Measurements from ENCODE around the gene AGAP1.

AGAP1 gene

DNA sequence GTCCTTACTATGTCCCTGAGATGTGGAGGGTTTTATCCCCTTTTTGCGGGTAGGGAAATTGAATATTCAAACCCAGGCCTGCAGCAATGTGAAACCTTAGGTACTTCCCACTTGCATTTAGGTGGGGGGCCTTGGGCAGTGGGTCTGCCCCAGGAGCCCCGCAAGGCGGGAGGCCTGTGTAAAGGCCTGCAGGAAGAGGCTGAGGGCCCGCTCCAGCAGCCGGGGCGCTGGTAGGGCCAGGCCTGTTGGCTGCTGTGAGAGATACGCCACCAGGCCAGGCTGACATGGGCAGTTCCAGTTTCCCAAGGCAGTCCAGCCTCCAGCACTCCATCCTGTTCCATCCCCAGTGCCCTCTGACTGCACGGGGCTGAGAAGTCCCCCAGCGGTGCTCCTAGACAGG is 610.1 kb downstream of the AGAP1 start:
- Histone ChIP-seq H3K4me1 (ENCODE audit: control insufficient read depth, insufficient read depth, low read length) (peaks cover 21% of the 10 kb centered on the region), H3K9me3 (ENCODE audit: control insufficient read depth, low read length) (no peaks in the 10 kb centered on the region), H3K27ac (ENCODE audit: insufficient read depth, low read depth, low read length, poor library complexity, severe bottlenecking) (no peak overlapping the region), H3K27me3 (ENCODE audit: control insufficient read depth, insufficient read depth, low read length, poor library complexity, severe bottlenecking) (no peaks in the 10 kb centered on the region), H3K36me3 (ENCODE audit: control insufficient read depth, insufficient read depth, low read length) (no peaks in the 10 kb centered on the region), H3K4me3 (ENCODE audit: insufficient read depth, low read depth, low read length) (no peak overlapping the region)
- 92 to 93% methylated on average over 9 of the region's 9 CpGs for WGBS, 2 experiments

DNA sequence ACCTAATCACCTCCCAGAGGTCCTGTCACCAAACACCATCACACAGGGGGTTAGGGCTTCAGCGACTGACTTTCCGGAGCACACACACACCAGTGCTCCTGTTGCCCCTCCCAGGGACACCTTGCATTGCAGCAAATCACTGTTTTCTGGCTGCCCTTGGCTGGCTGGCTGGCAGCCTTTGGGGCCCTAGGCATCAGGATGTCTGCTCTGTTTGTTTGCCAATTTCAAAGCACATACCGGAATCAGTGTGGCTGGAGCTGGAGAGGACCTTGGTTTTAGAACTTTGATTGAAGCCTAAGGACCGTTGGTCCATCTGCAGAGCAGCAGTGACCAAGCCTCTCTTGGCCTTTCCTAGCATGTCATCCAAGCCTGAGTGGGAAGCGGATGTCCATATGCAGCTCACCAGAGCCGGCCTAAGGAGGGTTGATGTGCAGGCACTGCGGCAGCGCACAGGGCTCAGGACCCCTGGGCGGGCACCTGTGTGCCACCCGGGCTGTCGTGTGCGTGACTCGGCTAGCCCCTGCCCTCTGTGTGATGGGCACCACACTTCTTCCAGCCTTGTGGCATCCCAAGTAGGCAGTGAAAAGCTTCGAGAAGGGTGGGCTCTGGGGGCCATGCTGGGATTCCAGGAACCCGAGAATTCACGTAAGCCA is 612.2 kb downstream of the AGAP1 start:
- Histone ChIP-seq H3K27me3 (ENCODE audit: control insufficient read depth, insufficient read depth, low read length, poor library complexity, severe bottlenecking) (no peaks in the 10 kb centered on the region), H3K4me1 (ENCODE audit: control insufficient read depth, insufficient read depth, low read length) (peaks cover 22% of the 10 kb centered on the region), H3K36me3 (ENCODE audit: control insufficient read depth, insufficient read depth, low read length) (no peaks in the 10 kb centered on the region), H3K27ac (ENCODE audit: insufficient read depth, low read depth, low read length, poor library complexity, severe bottlenecking) (no peak overlapping the region), H3K4me3 (ENCODE audit: insufficient read depth, low read depth, low read length) (no peak overlapping the region), H3K9me3 (ENCODE audit: control insufficient read depth, low read length) (no peaks in the 10 kb centered on the region)
- 93 to 95% methylated on average over 16 of the region's 16 CpGs for WGBS, 2 experiments

DNA sequence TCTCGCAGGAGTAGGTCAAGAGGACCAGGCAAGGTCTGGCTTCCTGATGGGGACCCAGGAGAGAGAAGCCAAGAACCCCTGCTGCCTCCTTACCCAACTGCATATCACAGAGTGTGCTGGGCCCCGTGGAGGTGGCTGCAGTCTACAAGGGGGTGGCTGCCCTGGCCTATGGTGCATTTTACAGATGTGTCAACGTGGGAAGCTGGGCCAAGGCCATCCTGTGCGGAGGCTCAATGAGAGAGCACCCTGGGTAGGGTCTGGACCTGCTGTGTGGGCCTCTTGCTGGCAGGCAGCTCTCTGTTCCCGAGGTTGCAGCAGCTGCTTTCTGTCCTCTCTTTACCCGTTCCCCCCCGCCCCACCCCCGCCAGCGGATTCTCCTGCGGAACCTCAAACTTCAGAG is 612.9 kb downstream of the AGAP1 start:
- H3K36me3 ChIP-seq (ENCODE audit: control insufficient read depth, insufficient read depth, low read length): no peaks in the 10 kb centered on the region
- WGBS, 2 experiments: 78 to 79% methylated on average over 10 of the region's 10 CpGs
- H3K4me1 ChIP-seq (ENCODE audit: control insufficient read depth, insufficient read depth, low read length): peaks cover 22% of the 10 kb centered on the region
- H3K27ac ChIP-seq (ENCODE audit: insufficient read depth, low read depth, low read length, poor library complexity, severe bottlenecking): no peak overlapping the region
- H3K4me3 ChIP-seq (ENCODE audit: insufficient read depth, low read depth, low read length): no peak overlapping the region
- H3K27me3 ChIP-seq (ENCODE audit: control insufficient read depth, insufficient read depth, low read length, poor library complexity, severe bottlenecking): no peaks in the 10 kb centered on the region
- no peaks in the 10 kb centered on the region for H3K9me3 ChIP-seq (ENCODE audit: control insufficient read depth, low read length)

GRCh38 chr2:236107536-236107935 is 613.7 kb downstream of the AGAP1 start:
- 90 to 91% methylated on average over 11 of the region's 11 CpGs for whole genome bisulfite sequencing, 2 experiments
- Histone ChIP-seq H3K27ac (ENCODE audit: insufficient read depth, low read depth, low read length, poor library complexity, severe bottlenecking) (no peak overlapping the region), H3K4me1 (ENCODE audit: control insufficient read depth, insufficient read depth, low read length) (peaks cover 22% of the 10 kb centered on the region), H3K36me3 (ENCODE audit: control insufficient read depth, insufficient read depth, low read length) (no peaks in the 10 kb centered on the region), H3K9me3 (ENCODE audit: control insufficient read depth, low read length) (no peaks in the 10 kb centered on the region), H3K4me3 (ENCODE audit: insufficient read depth, low read depth, low read length) (no peak overlapping the region), H3K27me3 (ENCODE audit: control insufficient read depth, insufficient read depth, low read length, poor library complexity, severe bottlenecking) (no peaks in the 10 kb centered on the region)

DNA sequence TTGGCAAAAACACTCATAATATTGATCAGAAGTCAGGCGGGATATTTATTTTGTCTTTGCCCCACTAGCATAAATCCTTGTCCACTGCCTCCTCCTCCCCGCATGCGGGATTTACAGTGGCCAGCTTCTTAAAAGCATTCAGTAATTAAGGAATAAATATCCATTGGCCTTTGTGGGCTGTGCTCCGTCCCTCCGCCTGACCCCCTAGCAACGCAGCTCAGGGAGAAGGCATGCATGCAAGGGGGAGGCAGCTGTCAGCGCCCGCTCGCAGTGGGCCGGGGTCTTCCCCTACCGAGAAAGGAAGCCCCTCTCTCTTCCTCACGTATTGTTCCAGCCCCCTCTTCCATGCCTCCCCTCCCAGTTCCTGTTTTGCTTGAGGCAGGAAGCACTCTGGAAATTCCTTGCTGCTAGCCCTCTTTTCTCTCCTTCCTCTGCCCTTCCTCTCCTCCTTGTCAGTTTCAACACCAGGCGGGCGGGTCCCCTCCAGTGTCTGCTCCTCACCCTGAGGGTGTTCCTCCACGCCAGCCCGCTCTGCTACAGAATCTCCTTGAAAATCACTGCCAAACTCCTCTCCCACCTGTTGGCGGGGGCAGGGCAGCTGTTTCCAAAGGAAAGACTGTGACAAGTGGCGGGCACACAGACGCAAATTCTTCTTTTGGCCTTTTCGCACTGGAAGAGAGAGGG is 614.2 kb downstream of the AGAP1 start:
- no peaks in the 10 kb centered on the region for H3K9me3 ChIP-seq (ENCODE audit: control insufficient read depth, low read length)
- no peaks in the 10 kb centered on the region for H3K36me3 ChIP-seq (ENCODE audit: control insufficient read depth, insufficient read depth, low read length)
- no peaks in the 10 kb centered on the region for H3K27me3 ChIP-seq (ENCODE audit: control insufficient read depth, insufficient read depth, low read length, poor library complexity, severe bottlenecking)
- 38 to 51% methylated on average over 20 of the region's 20 CpGs for WGBS, 2 experiments
- peaks cover 22% of the 10 kb centered on the region for H3K4me1 ChIP-seq (ENCODE audit: control insufficient read depth, insufficient read depth, low read length)
- H3K4me3 ChIP-seq (ENCODE audit: insufficient read depth, low read depth, low read length): no peak overlapping the region
- H3K27ac ChIP-seq (ENCODE audit: insufficient read depth, low read depth, low read length, poor library complexity, severe bottlenecking): peak overlapping the region; percentile 38

GRCh38 chr2:236109061-236109460 is 615.2 kb downstream of the AGAP1 start:
- Histone ChIP-seq H3K36me3 (ENCODE audit: control insufficient read depth, insufficient read depth, low read length) (no peaks in the 10 kb centered on the region), H3K27me3 (ENCODE audit: control insufficient read depth, insufficient read depth, low read length, poor library complexity, severe bottlenecking) (peaks cover 8% of the 10 kb centered on the region), H3K4me1 (ENCODE audit: control insufficient read depth, insufficient read depth, low read length) (peaks cover 22% of the 10 kb centered on the region), H3K4me3 (ENCODE audit: insufficient read depth, low read depth, low read length) (no peak overlapping the region), H3K27ac (ENCODE audit: insufficient read depth, low read depth, low read length, poor library complexity, severe bottlenecking) (no peak overlapping the region), H3K9me3 (ENCODE audit: control insufficient read depth, low read length) (no peaks in the 10 kb centered on the region)
- WGBS, 2 experiments: 90 to 91% methylated on average over 5 of the region's 5 CpGs

GRCh38 chr2:236109473-236109872 is 615.6 kb downstream of the AGAP1 start:
- H3K4me1 ChIP-seq (ENCODE audit: control insufficient read depth, insufficient read depth, low read length): peaks cover 22% of the 10 kb centered on the region
- 93 to 95% methylated on average over 21 of the region's 21 CpGs for WGBS, 2 experiments
- no peak overlapping the region for H3K27ac ChIP-seq (ENCODE audit: insufficient read depth, low read depth, low read length, poor library complexity, severe bottlenecking)
- no peak overlapping the region for H3K4me3 ChIP-seq (ENCODE audit: insufficient read depth, low read depth, low read length)
- H3K9me3 ChIP-seq (ENCODE audit: control insufficient read depth, low read length): no peaks in the 10 kb centered on the region
- H3K27me3 ChIP-seq (ENCODE audit: control insufficient read depth, insufficient read depth, low read length, poor library complexity, severe bottlenecking): peaks cover 10% of the 10 kb centered on the region
- no peaks in the 10 kb centered on the region for H3K36me3 ChIP-seq (ENCODE audit: control insufficient read depth, insufficient read depth, low read length)

DNA sequence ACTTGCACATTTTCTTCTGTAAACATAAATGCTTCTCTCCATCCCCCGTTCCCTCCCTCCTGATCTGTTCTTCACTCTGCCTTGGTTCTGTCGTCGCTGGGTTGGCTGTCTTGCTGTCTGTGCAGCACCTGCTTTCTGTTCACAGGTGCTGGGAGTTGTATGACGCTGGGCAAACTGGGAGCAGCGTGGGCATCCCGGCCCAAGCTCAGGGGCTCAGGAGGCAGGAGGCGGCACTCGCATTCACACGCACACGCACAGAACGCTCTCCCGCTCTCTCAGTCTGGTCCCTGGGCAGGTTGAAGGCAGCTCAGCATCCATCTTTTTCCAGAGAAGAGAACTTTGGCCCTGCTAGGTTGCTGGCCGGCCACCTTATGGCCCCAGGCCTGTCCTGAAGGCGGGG is 618.6 kb downstream of the AGAP1 start:
- 90% methylated on average over 14 of the region's 14 CpGs for WGBS, 2 experiments
- Histone ChIP-seq H3K27ac (ENCODE audit: insufficient read depth, low read depth, low read length, poor library complexity, severe bottlenecking) (no peak overlapping the region), H3K4me1 (ENCODE audit: control insufficient read depth, insufficient read depth, low read length) (peaks cover 17% of the 10 kb centered on the region), H3K27me3 (ENCODE audit: control insufficient read depth, insufficient read depth, low read length, poor library complexity, severe bottlenecking) (peaks cover 35% of the 10 kb centered on the region), H3K4me3 (ENCODE audit: insufficient read depth, low read depth, low read length) (no peak overlapping the region), H3K36me3 (ENCODE audit: control insufficient read depth, insufficient read depth, low read length) (no peaks in the 10 kb centered on the region), H3K9me3 (ENCODE audit: control insufficient read depth, low read length) (no peaks in the 10 kb centered on the region)

DNA sequence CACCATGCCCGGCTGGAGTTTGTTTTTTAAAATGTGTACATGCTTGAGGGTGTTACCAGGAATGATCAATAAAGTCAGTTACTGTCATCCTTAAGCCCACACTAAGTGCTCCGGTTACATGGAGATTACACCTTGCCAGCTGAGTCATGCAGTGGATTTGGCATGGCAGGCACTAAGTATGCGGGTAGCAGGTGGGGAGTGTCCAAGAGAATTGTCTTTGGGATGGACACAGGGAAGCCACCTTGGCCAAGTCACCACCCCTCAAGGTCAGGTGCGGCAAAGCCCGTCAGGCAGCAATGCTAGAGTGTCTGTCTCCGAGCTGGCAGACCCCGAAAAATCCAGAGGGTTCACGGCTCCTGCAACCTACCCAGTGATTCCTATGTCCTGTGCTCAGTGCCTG is 619.6 kb downstream of the AGAP1 start:
- H3K4me1 ChIP-seq (ENCODE audit: control insufficient read depth, insufficient read depth, low read length): peaks cover 14% of the 10 kb centered on the region
- no peaks in the 10 kb centered on the region for H3K9me3 ChIP-seq (ENCODE audit: control insufficient read depth, low read length)
- H3K27ac ChIP-seq (ENCODE audit: insufficient read depth, low read depth, low read length, poor library complexity, severe bottlenecking): no peak overlapping the region
- WGBS, 2 experiments: 94 to 96% methylated on average over 8 of the region's 8 CpGs
- H3K27me3 ChIP-seq (ENCODE audit: control insufficient read depth, insufficient read depth, low read length, poor library complexity, severe bottlenecking): peaks cover 44% of the 10 kb centered on the region
- no peaks in the 10 kb centered on the region for H3K36me3 ChIP-seq (ENCODE audit: control insufficient read depth, insufficient read depth, low read length)
- no peak overlapping the region for H3K4me3 ChIP-seq (ENCODE audit: insufficient read depth, low read depth, low read length)

DNA sequence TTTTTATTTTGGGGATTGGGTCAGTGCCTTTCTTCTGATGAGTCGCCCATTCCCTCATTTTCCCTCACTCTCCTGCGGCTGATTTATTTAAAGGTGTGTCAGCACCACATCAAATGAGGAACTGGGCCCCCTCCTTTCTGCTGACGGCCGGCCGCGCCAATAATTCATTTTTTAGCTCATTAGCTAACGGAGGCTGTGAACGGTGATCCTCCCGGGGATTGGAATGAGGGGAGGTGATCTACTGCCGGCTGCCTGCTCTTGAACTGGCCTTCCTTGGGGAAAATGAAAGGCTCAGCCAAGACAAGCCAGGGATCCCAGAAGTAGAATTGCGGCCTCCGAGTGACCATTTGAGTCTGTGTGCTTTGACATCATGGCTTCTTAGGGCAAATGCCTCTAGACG is 620.1 kb downstream of the AGAP1 start:
- WGBS, 2 experiments: 97% methylated on average over 13 of the region's 13 CpGs
- H3K4me3 ChIP-seq (ENCODE audit: insufficient read depth, low read depth, low read length): no peak overlapping the region
- no peaks in the 10 kb centered on the region for H3K36me3 ChIP-seq (ENCODE audit: control insufficient read depth, insufficient read depth, low read length)
- H3K4me1 ChIP-seq (ENCODE audit: control insufficient read depth, insufficient read depth, low read length): peaks cover 9% of the 10 kb centered on the region
- peaks cover 49% of the 10 kb centered on the region for H3K27me3 ChIP-seq (ENCODE audit: control insufficient read depth, insufficient read depth, low read length, poor library complexity, severe bottlenecking)
- H3K27ac ChIP-seq (ENCODE audit: insufficient read depth, low read depth, low read length, poor library complexity, severe bottlenecking): no peak overlapping the region
- H3K9me3 ChIP-seq (ENCODE audit: control insufficient read depth, low read length): no peaks in the 10 kb centered on the region
